AG04450 (cell line): ENCODE results near the gene COL5A1. TPM values are rescaled to one million over a fixed set of nuclear protein-coding genes. Genes with fewer than 3 reads are reported as not detected.

Source experiments
- CTCF ChIA-PET: fragments of 300-600, 350-600 bp; formaldehyde crosslinking; extraction: SDS; loops from one replicate; lab custom pipeline; 2022; ENCODE audit warnings: antibody characterized with exemption, inconsistent platforms; lab: Charles Lee
- POLR2A ChIA-PET: fragments of 350-600 bp; formaldehyde crosslinking; extraction: SDS; loops from one replicate; lab custom pipeline; 2021; ENCODE audit warnings: antibody characterized with exemption, inconsistent platforms; lab: Yijun Ruan, JAX
- DNase-seq: peaks from one replicate; pipeline ENCODE4 v3.0.0-alpha.2; 2011; ENCODE audit warnings: low read depth, low spot score
- H3K27ac ChIP-seq: one replicate; pipeline ENCODE4 v1.5.1; 2012; ENCODE audit warnings: low read depth, low read length, control low read depth
- H3K27me3 ChIP-seq: one replicate; pipeline ENCODE4 v1.6.0; 2012; ENCODE audit warnings: low read length; ENCODE audit not compliant: control insufficient read depth, insufficient read depth
- H3K4me3 ChIP-seq: 2 replicates; pipeline ENCODE4 v1.5.1; 2011; ENCODE audit warnings: mild to moderate bottlenecking, low read depth, low read length, control low read depth
- H3K9me3 ChIP-seq: 2 replicates; pipeline ENCODE4 v1.5.1; 2012; ENCODE audit warnings: low read length; ENCODE audit not compliant: control insufficient read depth, insufficient read depth
- polyA plus RNA-seq: library from polyadenylated mRNA; depleted of rRNA; stranded (reverse); fragments of >200 nt; gene quantifications from 2 replicates; pipeline ENCODE4 v1.2.3, GENCODE V29; 2011
- TF ChIP-seq, protein P1 (sequence below): IDR thresholded peaks from 2 replicates; pipeline ENCODE4 v1.5.1; 2011; ENCODE audit warnings: low read depth, low read length, control low read depth, inconsistent platforms

COL5A1 gene
- polyA plus RNA-seq, 1 experiment = 73.3 TPM

DNA sequence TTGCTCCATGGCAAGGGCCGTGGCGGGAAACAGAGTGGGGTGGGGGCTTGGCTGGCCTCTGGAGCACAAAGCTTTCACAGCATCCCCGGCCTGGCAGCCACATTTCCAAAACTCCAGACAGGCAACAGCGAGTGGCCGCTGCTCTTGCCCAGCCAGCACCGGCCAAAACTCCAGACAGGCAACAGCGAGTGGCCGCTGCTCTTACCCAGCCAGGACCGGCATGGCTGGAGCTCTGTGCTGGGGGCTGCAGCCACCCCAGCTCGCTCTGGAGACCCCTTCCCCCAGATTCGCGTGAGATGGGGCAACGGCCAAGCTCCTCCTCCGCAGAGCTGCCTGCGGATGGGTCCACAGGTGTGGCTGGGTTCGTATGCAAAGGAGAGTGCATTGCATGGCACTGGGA, 98.5 kb downstream of the COL5A1 start:
- no peak for DNase-seq
- no peaks in the 10 kb centered on the region for H3K27me3 ChIP-seq
- H3K9me3 ChIP-seq = no peaks in the 10 kb centered on the region; the same call in 1 of the 2 replicates
- TF ChIP-seq, protein P1, sequence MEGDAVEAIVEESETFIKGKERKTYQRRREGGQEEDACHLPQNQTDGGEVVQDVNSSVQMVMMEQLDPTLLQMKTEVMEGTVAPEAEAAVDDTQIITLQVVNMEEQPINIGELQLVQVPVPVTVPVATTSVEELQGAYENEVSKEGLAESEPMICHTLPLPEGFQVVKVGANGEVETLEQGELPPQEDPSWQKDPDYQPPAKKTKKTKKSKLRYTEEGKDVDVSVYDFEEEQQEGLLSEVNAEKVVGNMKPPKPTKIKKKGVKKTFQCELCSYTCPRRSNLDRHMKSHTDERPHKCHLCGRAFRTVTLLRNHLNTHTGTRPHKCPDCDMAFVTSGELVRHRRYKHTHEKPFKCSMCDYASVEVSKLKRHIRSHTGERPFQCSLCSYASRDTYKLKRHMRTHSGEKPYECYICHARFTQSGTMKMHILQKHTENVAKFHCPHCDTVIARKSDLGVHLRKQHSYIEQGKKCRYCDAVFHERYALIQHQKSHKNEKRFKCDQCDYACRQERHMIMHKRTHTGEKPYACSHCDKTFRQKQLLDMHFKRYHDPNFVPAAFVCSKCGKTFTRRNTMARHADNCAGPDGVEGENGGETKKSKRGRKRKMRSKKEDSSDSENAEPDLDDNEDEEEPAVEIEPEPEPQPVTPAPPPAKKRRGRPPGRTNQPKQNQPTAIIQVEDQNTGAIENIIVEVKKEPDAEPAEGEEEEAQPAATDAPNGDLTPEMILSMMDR = no peak
- H3K27ac ChIP-seq = no peak overlapping the region
- no peak overlapping the region for H3K4me3 ChIP-seq
- CTCF ChIA-PET = interaction anchor here (1.1 to 2.9 kb wide), 3 partner anchors 34 to 291 kb away, joined by 3 to 18 read pairs (median 4); no protein-coding TSS in a partner anchor
- POLR2A ChIA-PET = no interaction called here

DNA sequence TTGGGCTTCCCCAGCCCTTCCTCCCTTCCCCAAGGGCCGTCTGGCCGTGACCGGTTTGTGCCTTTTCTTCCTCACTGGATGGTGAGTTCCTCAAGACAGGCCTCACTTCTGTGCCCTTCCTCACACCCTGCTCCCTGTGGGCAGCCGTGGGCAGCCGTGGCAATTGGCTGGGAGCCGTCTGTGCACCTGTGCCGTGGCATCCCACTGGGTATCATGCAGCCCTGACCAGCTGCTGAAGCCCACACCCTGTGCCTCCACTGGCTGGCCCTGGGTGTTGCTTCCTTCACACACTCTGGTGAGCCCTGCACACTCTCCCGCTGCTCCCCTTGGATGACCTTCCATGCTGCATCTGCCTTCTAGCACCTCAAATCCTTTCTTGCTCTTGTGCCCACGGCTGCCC, 100.2 kb downstream of the COL5A1 start:
- ChIA-PET CTCF (no interaction called here), POLR2A (no interaction called here)
- no peak overlapping the region for H3K4me3 ChIP-seq
- H3K9me3 ChIP-seq = no peaks in the 10 kb centered on the region; the same call in 1 of the 2 replicates
- DNase-seq = no peak
- TF ChIP-seq, protein P1 = no peak
- H3K27ac ChIP-seq = no peak overlapping the region
- H3K27me3 ChIP-seq = no peaks in the 10 kb centered on the region

DNA sequence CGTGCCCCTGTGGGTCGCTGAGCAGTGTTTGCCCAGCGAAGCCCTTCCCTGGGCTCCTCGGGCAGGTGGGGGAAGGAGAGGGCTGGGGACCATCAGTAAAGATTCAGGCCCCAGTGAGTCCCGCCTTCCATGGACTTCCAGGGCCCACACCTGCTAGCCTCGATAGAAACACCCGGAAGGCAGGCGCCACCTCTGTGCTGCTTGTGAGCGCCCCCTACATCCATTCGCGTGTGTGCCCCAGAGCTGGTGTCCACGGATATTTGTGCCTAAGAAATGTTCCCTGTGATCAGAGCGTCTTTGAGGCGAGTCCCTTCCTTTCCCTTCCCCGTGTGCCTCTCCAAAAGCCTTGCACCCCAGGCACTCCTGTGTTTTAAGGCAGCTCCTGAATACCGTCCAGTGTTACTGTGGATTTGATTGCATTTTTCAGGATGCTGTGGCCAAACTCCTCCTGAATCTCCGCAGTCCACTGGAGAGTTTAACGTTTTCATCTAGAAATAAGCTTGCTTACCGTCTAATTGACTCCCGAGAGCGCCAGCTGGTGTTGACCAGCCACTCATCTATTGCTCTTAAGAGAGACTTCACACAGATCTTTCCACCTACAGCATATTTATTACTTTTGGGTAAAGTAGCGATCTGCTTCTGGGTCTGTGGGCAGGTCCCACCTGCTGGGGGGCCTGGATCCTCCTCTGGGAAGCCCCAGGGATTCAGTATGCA, 101.4 kb downstream of the COL5A1 start:
- no peak for DNase-seq
- CTCF ChIA-PET = no interaction called here

DNA sequence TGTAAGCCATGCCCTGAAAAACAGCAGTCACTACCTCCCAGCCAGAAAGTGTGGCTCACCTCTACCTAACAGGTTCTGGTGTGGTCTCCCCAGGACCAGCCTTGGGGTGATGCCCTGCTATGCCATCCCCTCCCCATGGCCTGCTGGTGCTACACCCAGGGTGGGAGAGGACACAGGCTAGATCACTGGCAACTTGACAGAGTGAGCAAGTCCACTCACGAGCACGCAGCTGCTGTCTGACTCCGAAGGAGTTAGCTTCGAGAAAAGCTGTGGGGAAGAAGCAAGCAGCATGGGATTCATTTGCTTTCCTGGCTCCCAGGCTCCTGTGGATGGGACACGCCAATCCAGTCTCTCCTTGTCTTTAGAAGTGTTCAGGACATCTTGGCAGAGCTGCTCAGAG, 102.2 kb downstream of the COL5A1 start:
- TF ChIP-seq, protein P1 = no peak
- Histone ChIP-seq H3K27me3 (no peaks in the 10 kb centered on the region), H3K9me3 (no peaks in the 10 kb centered on the region; the same call in 1 of the 2 replicates), H3K27ac (no peak overlapping the region), H3K4me3 (no peak overlapping the region)
- POLR2A ChIA-PET = no interaction called here
- CTCF ChIA-PET = interaction anchor here (0.7 kb wide), 1 partner anchor 295 kb away, joined by 3 read pairs; no protein-coding TSS in a partner anchor
- no peak for DNase-seq

More for the DNA sequence above, 101.4 kb downstream of the COL5A1 start:
- POLR2A ChIA-PET = no interaction called here
- H3K27me3 ChIP-seq = no peaks in the 10 kb centered on the region
- H3K4me3 ChIP-seq = no peak overlapping the region
- TF ChIP-seq, protein P1 = no peak
- no peak overlapping the region for H3K27ac ChIP-seq
- H3K9me3 ChIP-seq = no peaks in the 10 kb centered on the region; the same call in 1 of the 2 replicates
